Measurements from ENCODE around the gene CST3.
"Not testable (repeated sequence)": the region's sequence is repeated elsewhere in the genome, so short reads cannot be mapped to it uniquely, and the experiment has no call there.

The CST3 gene

DNA sequence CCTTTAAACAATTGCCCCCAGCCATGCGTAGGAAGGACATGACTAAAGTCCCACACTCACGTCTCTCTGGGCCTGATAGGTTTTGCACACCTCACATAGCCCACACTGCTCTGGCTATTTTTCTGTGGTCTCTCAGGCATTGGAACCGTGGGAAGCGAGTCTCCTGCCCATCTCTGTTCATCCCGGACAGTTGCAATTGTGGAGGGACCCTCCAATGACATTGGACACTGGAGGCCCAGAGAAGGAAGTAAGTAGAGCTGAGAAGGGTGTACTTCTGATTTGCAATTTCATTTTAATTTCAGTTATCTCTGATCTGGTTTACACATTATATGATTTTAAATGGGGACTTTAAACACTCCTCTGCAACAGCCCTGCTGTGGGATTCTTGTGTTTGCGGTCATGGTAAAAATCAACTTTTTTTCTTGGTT is 23.3 kb upstream of the CST3 start:
- no peak for DNase-seq

DNA sequence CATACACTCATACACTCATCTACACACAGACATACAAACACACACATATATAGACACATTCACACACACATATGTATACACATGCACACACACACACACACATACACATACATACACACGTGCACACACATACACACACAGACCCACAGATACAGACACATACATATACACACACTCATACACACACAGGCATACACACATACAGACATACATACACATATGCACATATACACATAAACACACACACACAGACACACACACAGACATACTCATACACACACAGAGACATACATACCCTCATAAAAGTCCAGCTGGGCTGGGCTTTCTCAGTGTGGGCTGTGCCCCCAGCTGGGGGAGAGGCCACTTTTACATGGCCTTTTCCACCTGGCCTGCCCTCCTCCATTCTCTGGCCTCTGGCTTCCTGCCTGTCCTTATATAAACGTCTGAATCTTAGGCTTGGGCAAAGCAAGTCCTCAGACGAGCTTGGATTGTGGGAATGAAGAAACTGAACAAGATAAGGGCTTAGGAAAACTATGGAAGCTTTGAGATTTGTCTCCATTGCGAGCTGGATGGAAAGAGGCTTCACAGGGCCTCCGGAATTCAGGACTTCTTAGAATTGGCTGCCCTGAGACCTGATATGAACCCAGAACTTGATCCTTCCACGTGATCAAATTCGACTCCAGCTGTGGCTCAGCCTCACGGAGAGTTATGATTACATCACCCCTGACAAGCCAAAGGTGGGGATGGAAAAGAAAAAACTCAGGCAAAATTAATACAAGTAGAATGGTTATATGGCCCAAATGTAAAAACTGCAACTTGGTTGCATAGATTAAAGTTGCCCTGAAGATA is 22.5 kb upstream of the CST3 start:
- no peak for DNase-seq

DNA sequence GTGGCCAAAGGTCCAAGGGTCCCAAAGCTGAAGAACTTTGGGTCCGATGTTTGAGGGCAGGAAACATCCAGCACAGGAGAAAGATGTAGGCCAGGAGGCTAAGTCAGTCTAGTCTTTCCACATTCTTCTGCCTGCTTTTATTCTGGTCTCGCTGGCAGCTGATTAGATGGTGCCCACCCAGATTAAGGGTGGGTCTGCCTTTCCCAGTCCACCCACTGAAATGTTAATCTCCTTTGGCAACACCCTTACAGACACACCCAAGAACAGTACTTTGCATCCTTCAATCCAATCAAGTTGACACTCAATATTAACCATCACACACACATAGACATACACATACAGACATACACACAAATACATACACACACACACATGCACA is 21.8 kb upstream of the CST3 start:
- DNase-seq = not testable (repeated sequence)

DNA sequence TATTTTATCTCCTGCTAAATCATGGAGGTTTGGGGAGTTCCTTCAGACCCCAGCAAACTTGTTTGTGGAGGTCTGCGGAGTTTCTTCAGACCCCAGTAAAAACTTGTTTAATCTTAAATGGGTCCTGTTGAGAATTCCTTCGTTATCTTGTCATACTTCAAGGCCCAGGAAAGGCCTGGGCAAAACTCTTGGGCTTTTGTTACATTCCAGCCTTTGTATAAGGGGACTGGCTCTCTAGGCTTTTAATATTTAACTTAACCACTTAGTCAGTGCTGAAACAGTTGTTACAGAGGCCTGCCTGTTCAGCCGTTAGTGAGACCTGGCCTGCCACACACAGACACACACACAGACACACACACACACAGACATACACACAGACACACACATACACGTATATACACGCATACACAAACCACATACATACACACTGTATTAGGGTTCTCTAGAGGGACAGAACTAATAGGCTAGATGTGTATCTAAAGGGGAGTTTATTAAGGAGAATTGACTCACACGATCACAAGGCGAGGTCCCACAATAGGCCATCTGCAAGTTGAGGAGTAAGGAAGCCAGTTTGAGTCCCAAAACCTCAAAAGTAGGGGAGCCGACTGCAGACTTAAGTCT is 21.3 kb upstream of the CST3 start:
- no peak for DNase-seq

DNA sequence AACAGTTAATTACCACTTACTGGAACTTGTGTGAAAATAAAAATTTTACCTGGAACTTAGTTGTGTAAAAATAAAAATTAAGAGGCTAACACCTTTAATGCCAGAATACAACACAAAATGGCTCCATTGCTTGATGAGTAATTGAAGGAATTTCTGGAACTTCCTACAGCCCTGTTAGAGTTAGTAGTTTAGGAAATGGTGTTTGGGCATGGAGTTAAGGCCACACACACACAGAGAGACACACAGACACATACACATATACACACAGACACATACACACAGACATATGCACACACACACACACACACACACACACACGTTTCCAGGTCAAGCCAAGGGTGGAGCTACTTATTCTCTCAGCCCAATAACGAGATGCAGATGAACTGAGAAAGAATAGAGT is 20.6 kb upstream of the CST3 start:
- no peak for DNase-seq

DNA sequence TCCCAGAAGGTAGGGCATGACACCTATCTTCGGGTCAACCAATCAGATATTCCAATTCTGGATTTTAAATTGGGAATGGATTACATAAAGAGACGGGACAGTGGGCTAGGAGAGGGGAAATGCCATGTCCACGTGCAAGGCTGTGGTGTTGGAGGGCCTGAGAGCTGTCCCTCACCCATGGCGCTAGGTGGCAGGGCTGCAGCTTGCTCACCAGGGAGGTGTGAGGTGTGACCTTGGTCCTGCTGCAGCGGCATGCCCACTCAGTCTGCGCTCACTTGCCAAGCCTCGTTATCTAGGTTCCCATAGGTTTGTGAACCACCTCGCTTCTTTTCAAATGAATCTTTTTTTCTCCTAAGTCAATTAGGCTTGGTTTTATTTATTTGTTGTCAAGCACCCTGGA is 19.4 kb upstream of the CST3 start:
- no peak for DNase-seq

DNA sequence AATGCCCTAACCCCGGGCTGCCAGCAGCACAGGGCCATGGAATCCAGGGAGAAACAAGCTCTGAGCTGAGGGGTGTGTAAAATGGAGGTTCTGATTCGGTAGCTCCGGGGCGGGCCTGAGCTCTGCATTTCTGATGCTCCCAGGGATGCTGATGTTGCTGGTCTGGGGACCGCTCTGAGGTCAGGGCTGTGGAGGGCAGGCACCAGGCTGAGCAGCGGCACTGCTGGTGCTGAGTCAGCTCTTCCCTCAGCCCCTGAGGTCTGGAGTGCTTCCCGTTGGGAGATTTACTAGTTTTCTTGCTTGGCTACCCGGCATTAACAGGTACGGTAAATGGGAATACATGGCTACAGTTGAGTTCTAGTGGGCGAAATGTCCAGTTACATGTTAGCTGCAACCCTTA is 18.6 kb upstream of the CST3 start:
- DNase-seq = no peak

DNA sequence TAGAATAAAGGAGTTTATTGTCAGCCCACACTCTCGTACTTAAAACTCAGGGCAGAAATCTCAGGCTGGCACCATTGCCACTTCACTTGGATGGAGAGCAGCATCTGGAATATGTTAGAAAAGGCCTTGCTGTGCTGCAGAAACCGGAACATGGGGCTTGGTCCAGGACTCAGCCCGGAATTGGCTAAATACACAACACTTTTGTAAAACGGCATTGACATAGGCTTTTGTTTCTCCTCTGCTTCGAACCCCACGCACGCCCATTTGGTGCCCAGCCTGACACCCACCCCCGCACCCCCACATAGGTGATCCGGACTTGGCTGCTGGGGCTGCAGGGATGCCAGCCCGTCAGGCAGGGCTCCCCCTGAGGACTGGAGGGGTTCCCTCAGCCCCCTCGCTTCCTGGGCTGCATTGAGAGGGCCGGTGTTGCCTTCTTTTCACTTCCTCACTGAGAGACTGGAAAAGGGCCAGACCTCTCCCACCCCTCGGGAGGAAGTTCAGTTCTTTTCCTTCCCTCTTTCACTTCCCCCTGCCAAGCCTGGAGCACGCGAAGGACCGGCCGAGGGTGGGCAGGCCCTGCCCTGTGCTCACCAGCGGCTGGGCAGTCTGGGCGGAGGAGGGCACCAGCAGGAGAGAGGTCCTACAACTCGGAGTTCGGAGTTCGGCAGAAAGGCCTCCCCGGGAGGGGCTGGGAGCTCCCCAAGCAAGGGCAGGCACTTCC is 17.9 kb upstream of the CST3 start:
- no peak for DNase-seq

DNA sequence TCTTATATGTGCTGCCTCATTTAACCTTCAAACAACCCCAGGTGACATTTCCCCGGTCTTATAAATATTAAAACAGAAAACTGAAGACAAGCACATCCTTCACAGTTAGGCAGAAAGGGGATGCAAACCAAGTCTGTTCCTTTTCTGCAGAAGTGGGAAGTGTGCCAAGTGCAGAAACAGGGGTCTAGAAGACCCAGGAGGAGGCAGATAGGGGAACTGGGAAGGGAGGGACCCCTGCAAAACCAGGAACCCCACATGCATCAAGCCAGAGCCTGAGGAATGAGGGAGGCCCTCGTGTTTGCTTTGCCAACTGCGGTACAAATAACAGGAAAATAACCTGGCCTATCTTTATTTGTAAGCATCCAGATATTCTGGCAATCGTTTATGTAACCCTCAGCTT is 17.0 kb upstream of the CST3 start:
- DNase-seq = no peak

DNA sequence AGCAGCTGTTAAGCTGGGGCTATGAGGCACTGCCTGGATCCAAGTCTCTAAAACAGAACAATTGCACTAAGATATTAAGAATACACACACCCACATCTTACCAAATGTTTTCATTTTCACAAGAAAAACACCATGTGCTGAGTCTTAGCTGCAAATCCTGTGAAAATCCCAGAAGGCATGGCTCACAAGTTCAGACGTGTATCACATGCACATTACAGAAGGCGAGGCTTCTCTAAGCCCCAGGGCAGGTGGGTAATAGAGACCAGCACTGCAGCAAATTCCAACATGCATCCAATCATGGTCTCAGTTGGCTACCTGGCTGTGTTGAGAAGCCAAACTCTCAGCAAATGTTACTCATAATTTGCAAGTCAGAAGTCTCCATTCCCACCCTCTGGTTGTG is 16.2 kb upstream of the CST3 start:
- no peak for DNase-seq

DNA sequence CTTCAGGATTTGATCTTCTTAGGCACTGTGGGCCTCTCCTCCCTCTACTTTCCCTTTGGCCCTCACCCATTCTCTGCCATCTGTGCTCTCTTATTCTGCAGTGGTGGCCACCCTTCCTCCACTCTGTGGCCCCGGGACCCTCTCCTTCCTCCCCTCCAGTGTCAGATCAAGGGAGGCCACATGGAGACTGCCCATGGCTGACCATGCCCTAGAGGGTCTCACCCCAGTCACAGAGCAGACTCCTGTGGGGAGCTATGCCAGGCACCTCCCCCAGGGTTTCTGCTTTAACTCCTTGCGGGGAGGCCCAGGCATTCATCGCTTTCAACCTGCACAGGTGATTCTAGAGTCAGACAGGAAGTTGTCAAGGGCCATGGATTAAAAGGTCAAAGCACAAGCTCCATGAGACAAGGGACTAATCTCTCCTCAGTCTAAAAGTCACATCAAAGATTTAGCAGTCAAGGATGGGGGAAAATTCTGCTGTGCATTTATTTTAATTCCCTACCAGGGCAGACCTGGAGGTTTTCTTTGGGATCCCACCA is 15.7 kb upstream of the CST3 start:
- DNase-seq = no peak

DNA sequence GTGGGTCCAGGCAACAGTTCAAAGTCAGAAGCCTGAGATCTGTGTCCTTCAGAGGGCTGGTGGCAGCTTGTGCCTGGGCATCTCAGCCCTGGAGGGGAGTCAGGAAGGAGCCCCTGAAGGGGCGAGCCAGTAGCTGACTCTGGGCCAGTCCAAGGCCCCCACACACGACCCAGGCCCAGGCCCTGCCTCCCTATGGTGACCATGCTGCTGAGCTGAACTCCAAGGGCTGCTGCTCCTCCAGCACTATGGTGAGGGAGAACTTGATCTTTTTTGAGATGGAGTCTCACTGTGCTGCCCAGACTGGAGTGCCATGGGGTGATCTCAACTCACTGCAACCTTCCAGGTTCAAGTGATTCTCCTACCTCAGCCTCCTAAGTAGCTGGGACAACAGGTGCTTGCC is 15.2 kb upstream of the CST3 start:
- no peak for DNase-seq

DNA sequence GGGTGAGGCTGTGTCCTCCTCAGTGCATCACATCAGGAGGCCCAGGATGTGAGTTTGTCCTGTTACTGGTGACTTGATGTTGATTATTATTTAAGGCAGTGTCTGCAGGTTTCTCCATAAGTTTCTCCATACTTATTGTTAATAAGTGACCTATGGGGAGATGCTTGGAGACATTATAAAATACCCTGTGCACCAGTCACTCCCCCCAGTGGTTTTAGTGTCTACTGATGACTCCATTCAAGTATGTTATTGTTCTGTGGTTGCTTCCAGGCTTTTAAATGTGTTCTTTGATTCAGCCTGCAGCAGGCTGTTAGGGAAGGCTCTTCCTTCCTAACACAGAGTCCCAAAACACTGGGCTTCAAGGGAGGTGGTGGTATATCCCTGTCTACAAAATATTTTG is 14.6 kb upstream of the CST3 start:
- no peak for DNase-seq

DNA sequence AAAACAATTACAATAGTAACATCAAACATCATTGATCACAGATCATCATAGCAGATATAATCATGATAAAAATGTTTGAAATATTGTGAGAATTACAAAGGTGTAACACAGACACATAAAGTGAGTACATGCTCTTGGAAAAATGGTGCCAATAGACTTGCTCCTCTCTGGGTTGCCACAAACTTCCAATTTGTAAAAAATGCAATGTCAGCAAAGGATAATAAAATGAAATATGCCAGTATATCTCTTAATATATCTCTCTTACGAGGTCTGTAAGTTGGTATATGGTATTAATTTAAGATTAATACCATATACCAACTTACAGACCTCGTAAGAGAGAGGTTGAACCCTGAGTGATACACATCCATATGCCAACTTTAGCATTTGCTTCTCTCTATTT is 13.4 kb upstream of the CST3 start:
- no peak for DNase-seq

DNA sequence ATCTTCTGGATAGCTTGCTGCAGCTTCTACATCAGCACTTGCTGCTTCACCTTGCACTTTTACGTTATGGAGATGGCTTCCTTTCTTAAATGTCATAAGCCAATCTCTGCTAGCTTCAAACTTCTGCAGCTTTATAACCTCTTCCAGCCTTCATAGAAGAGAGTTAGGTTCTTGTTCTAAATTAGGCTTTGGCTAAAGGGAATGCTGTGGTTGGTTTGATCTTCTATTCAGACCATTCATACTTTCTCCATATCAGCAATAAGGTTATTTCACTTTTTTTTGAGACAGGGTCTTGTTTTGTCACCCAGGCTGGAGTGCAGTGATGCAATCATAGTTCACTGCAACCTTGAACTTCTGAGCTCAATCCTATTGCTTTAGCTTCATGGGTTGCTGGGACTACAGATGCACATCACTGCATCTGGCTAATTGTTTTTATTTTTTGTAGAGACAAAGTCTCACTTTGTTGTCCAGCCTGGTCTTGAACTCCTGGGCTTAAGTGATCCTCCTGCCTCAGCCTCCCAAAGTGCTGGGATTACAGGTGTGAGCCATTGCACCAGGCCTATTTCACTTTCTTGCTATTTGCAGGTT is 12.2 kb upstream of the CST3 start:
- DNase-seq = no peak

DNA sequence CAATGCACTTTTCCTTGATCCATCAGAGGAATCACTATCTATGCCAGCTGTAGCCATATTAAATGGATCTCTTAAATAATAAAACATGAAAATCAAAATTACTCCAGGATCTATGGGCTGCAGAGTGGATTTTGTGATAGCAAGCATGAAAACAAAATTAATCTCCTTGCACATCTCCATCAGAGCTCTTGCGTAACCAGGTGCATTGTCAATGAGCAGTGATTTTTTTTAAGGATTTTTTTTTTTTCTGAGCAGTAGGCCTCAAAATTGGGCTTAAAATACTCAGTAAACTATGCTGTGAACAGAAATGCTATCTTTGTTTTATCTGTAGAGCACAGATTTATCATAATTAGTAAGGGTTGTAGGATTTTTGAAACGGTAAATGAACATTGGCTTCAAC is 11.5 kb upstream of the CST3 start:
- no peak for DNase-seq

DNA sequence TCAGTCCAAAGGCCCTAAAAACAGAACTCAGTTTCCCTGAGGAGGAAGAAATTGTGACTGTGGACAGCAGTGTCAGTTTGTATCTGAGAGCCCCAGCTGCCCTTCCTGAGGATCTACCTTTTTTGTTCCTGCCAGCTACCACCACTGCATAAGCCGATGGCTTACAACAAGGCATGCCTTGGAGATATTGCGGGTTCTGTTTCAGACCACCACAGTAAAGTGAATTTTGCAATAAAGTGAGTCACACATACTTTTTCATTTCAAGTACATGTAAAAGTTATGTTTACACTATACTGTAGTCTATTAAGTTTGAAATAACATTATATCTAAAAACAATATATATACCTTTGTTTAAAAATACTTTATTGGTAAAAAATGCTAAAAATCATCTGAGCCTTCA is 9.6 kb upstream of the CST3 start:
- DNase-seq = no peak

DNA sequence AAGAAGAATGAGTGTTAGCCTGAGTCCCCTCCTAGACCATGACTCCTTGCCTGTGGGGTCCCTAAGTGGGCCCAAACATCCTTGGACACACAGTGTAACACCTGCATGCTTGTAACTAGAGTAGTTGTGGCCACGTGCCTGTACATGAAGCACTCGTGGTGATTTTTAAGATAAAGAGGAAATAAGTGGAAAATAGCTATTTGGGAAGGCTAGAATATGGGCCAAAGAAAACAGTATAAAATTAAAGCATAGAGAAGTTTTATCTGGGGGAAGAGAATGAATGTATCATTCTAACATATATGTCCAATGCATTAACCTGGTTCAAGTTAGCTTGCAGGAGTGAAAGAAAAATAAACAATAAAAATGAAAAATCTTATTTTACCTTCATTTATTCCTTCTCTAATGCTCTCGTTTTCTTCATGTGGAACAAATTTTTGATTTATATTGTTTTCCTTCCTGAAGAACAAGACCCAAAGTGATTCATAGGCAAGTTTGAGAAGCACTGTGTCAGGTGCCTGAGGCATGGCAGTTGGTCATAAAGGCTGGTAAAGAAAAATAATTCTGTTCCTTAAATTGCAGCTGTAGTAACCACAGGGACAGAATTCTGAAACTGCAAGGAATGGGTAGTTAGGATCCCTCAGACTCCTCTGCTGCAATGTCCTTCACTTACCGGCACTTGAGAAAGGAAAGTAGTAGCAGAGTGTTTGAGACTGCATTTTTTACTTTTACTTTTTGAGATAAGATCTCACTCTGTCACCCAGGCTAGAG is 8.5 kb upstream of the CST3 start:
- no peak for DNase-seq

DNA sequence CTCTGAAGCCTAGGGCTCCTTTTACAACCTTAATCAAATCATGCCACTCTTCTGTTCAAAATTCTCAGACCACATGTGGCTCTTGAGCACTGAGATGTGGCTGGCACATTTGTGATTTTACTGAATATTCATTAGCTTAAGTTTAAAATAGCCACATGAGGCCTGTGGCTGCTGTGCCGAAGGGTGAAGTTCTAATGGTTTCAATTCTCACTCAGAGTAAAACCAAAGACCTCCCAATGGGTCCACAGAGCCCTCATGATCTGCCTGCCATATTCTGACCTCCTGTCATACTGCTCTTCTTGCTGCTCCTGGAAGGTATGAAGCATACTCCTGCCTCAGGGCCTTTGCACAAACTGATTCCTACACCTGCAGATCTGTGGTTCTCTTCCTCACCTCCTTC is 7.8 kb upstream of the CST3 start:
- no peak for DNase-seq

DNA sequence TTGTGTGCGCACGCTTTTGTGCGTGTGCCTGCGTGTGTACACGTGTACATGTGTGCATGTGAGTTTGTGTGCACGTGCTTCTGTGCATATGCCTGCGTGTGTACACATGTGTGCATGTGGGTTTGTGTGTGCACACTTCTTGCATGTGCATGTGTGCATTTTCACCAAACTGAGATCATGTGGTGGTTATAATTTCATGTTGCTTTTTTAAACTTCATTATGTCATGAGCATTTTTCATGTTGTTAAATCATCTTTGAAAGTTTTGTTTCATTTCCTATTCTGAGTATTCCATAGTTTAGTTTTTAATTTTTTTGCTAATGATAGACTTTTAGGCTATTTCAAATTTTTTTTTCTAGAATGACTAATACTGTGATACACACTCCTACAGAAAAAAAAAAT is 6.4 kb upstream of the CST3 start:
- DNase-seq = no peak

DNA sequence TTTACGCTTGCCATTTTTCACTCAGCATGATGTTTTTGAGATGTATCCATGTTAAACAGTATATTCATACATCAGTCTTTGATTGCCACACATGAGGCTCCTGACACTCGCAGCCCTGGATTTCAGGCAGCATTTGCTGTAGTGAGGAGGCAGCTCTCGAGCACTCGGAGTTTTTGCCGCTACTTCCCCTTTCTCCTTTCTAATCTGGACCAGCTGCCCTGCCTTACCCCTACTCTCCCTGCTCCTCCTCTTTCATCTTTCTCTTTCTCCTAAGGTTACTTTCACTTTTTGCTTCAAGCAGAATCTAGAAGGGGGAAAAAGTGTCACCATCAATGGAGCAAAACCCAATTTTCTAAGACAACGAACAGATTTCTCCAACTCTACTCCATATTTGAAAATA is 5.9 kb upstream of the CST3 start:
- no peak for DNase-seq

DNA sequence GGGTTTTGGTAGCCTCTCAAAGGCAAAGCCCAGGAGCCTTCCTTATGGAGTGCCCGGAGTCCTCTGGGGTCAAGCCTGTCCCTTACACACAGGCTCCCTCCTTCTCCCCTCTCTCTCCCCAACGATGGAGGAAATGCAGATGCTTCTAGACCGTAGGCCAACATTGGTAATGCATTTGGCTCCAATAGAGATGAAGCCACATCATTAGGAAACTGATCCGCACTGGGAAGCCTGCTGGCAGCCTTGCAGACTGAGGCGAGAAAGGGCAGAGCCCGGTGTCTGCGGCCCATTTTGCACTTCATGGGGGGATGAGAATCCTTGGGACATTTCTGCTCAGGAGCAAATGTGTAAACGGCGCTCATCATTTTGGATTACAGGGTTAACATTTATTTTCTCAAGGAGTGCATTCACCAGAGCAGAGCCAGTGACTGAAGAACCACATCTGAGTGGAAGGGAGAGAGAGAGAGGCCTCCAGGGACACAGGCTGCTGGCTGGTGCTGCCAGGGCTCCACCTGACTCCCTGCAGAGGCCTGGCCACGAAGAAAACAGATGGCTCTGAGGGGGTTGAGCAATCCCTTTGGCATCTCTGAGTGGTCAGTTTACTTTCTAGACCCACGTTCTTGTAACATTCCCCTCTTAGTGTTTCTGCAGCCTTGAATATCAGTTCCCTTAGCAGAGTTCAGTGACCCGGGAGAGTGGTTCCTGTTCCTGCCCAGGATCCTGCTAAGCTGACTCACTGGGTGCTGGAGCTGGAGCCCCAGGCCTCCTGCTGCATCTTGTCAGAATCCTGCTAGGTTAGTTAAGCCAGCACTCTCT is 4.4 kb upstream of the CST3 start:
- no peak for DNase-seq
